Stimulated activated CD4-positive, alpha-beta T cell treated with anti-CD3 and anti-CD28 coated beads, TNF-alpha, amount 100 ng/mL, for 4 hours (primary cell): ENCODE measurements around the gene TUB.

Source experiments
- DNase-seq, 3 experiments: peaks; one replicate each; pipeline ENCODE4 v3.0.0-alpha.2; 2020; ENCODE audit warnings: low read depth in 3 of 3

Gene TUB

DNA sequence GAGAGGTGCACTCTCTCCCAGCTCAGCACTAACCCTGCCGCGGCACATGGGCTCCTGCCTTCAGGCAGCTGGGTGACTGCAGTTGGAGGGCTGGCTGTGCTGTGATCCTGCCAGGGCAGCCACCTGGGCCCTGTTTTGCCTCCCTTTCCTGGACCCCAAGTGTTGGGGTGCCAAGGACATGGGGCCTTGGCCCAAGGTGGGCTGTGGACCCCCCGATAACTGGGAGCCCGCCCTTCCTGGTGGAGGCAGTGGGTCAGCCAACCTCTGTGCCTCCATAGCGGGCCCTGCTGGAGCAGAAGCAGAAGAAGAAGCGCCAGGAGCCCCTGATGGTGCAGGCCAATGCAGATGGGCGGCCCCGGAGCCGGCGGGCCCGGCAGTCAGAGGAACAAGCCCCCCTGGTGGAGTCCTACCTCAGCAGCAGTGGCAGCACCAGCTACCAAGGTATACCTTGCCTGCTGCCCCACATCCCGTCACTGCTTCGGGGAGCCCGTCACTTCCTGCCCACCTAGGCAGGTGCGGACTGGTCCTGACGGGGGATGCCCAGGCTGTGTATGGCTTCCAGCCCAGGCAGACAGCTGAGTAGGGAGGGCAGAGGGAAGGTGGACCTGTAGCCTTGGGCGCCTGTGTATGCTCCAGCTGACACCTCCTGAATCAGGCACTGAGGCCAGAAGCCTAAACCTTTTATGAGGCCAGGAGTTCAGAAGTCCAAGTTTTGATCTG lies 8.9 kb downstream of the TUB start:
- DNase-seq, result no peak

DNA sequence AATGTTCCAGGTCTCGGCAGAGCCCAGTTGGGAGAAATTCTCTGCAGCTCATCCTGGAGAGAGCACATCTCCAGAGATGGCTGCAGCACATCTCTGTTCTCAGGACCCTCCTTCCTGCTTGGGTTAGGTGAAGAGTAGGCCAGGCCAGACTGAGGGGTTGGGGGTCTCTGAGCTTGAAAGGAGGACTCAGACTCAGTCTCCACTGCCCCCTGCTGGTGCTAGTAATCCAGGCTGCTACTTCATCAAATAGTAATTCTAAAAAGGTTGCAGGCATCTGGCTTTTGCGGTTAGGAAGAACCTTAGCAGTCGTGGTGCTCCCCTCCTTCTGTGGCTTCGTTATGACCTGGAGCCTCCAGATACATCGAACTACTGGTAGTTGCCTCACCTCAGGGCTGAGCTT lies 9.7 kb downstream of the TUB start:
- DNase-seq, result no peak

DNA sequence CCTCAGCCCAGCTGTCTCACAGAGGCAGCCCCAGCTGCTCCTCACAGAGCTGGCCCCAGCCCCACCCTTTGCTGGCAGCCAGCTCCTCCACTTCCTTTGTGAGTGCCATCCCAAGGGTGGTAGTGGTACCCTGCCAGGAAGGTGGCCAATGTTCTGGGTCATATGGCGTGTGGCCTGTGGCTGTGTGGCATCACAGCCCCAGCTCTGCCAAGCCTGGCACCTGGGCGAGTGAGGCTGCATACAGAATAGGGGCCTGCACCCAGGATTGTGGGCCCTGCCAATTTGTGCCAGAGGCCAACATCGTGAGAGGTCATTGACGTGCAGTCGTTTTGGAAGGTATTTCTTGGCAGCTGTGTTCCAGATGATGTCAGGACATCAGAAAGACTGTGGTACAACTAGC lies 10.7 kb downstream of the TUB start:
- no peak for DNase-seq

DNA sequence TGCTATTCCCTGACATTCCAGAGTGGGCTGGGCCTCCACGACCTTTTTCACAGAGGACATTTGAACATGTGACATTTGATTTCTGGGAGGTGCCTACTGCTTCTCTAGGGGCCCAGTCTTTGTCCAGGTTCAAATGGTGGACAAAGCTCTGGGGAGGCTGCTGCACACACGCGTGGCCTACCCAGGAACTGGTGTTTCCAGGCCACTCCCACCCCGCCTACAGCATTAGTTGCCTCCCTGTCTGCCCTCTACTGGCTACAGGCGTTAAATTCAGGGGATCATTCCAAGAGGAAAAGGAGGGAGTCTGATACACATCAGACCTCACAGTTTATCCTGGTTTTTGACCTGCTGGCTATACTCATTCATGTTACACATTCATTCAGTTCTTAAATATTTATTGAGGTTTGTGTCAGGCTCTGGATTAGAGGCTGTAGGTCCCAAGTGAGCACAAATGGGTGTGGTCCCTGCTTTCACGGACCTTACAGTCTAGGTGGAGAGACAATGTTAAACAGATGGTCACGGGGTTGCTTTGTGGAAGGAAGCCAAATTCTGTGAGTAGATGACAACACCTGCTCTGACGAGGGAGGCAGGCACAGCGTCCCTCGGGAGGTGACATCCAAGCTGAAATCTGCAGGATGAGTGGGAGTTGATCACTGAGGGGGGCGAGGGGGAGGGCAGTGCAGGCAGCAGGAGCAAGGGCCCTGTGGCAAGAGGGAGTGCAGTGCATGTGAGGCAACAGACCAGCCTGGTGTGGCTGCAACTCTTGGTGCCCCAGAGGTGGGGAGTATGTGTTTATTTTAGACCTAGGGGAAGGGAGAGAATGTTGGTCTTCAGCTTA lies 11.8 kb downstream of the TUB start:
- DNase-seq, result no peak

DNA sequence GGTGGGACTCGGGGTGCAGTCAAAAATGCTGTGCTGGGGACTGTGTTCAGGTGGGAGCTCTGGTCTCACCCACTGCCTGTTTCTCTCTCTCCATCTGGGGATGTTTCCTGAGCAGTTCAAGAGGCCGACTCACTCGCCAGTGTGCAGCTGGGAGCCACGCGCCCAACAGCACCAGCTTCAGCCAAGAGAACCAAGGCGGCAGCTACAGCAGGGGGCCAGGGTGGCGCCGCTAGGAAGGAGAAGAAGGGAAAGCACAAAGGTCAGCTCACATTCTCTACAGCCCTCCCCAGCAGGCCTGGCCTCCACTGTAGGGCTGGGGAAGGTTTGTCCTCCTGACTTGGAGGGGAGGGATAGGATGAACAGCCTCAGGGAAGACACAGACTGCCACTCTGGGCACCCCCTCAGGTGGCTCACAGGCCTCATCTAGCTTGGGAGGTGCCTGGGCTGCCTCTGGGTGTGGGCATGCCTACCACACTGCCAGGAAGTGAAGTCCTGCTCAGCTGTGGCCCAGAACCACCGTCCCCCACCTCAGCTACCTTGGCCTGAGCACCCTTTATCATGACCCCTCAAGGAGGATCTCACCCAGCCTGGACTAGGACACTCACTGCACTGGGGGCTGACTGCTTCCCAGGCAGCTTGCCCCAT lies 13.0 kb downstream of the TUB start:
- DNase-seq, result no peak

DNA sequence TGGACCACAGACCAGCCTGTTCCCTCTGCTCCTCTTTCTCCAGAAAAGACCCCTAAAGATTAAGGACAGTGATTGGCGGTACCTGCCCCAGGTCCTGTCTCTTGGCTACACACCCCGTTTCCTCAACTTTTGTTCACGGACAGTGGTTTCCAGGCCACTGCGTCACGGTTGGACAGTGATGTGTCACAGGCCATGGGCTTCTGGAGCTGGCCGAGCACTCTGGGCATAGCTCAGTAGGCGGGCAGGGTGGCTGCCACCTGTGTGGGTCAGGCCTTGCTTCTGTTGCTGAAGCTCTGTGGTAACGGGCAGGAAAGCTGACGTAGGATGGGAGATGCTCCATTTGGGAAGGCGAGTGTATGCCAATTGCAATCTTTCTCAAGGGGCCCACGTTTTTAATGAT lies 13.6 kb downstream of the TUB start:
- DNase-seq, result no peak

DNA sequence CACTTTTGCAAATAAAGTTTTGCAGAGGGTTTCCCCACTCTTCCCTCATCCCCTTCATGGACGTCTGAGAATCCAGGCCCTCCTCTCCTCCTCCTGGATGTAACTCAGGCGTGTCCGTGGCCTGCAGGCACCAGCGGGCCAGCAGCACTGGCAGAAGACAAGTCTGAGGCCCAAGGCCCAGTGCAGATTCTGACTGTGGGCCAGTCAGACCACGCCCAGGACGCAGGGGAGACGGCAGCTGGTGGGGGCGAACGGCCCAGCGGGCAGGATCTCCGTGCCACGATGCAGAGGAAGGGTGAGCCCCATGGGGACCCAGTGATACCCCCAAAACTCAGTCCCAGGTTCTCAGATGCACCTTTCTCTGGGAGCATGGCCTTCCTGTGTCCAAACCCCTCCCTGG lies 14.4 kb downstream of the TUB start:
- DNase-seq, result no peak

DNA sequence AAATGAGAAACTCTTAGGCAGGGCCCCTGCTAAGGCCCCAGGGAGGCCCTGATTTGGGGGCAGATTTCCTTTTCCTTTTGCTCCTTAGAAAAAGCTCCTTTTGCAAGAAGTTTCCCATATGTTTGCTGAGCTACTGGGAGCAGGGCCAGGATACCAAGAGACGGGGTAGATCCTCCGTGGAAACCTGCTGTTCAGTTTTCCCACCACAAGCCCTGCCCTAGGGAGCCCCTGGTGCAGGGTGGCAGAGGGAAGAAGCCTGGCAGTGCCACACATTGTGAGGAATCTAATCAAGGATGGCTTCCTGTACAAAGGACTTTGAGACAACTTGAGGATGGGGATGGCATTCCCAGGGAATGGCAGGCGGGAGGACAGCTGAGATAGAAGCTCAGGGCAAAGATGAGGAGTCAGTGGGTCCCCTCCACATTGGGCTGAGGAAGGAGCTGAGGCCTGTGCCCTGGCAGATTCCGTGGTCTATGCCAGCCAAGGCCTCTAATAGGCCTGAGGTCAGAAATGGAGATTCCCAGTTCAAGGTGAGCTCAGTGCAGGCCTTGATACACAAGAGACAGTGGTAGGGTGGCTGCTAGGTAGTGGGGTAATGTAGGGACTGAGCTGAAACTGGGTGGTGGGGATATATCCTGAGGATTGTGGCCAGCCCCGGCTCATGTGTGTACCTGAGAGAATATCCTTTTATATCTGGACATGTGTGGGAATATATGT lies 15.0 kb downstream of the TUB start:
- DNase-seq, result no peak

DNA sequence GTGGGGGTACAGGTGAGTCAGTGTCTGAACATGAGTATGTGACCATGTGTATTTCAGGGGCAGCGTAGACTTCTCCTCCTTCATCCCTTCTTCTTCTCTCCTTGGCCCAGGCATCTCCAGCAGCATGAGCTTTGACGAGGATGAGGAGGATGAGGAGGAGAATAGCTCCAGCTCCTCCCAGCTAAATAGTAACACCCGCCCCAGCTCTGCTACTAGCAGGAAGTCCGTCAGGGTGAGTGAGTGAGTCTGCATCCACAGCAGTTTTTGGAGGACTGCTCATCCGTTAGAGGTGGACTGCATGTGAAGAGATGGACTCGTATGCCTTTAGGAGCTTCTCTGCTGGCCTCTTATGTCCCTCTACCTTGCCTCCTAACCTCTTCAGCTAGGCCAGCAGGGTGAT lies 15.6 kb downstream of the TUB start:
- no peak for DNase-seq

DNA sequence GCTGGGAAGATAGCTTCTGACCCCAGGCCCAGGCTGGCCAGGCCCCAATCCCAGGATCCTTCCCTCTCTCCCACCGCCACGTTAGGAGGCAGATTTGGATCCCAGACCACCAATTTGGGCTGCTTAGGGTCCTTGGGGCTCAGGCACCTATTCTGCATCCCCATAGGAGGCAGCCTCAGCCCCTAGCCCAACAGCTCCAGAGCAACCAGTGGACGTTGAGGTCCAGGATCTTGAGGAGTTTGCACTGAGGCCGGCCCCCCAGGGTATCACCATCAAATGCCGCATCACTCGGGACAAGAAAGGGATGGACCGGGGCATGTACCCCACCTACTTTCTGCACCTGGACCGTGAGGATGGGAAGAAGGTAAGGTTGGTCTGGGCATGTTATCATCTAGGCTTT lies 16.1 kb downstream of the TUB start:
- no peak for DNase-seq

DNA sequence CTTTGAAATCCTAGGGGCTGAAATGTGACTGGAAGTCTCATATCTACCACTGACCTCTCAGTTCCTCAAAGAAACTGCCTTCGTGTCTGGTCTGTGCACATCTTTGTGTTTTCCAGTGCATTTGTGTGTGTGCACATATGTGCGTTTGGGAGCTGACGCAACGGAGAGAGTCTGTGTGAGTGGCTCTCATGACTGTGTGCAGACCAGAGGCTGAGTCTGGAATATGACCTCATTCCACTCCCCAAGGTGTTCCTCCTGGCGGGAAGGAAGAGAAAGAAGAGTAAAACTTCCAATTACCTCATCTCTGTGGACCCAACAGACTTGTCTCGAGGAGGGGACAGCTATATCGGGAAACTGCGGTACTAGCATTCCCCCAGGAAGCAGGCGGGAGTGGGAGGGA lies 16.5 kb downstream of the TUB start:
- no peak for DNase-seq

DNA sequence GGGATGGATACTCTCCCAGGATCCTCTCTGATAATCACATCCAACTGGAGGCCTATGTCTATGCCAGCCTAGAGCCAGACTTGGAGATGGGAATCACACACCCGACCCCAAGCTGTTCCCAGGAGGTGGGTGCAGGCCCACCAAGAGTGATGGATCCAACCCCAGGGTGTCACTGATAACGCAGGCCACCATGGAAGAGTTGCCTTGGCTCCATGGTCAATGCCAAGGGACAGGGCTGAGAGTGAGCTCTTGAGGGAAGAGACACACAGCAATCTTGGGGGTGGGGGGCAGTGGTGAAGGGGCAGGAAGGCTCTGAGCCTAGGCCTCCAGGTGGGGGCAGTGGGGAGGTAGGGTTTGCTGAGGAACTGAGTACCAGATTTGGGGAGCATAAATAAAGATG lies 16.9 kb downstream of the TUB start:
- no peak for DNase-seq

DNA sequence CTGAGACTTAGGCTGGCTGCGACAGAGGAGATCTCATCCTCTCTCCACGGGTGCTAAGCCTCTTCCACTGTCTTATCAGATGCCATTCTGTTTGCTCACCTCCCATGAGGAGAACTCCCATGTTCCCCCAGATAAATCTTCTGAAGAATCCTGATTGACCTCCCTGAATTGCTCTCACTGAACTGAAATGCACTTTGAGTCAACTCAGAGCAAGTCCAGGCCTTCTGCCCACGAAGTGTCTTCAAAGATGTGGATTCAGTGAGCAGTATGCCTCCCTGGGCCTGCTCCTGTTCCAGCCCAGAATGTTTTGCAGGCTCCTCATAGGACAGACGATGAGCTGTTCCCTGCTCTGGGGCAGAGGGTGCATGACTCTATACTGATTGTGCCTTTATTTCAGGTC lies 17.4 kb downstream of the TUB start:
- no peak for DNase-seq

DNA sequence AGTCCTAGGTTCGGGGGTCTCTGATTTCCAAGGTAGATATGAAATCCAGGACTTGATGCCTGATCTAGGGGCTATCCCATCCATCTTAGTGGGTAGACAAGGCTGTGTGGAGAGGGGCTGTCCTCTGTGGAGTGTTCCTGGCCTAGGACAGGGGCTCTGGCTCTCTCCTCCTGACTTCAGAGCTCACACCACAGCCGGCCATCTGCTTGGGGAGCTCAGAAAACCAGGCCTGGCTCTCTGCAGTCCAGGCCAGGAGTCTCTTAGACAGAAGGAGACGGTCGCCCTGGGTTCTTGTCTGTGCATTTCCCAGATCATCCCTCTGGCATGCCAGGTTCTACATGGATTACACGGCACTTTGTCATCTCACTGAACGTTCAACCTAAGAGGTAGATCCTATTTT lies 17.9 kb downstream of the TUB start:
- DNase-seq, result no peak

DNA sequence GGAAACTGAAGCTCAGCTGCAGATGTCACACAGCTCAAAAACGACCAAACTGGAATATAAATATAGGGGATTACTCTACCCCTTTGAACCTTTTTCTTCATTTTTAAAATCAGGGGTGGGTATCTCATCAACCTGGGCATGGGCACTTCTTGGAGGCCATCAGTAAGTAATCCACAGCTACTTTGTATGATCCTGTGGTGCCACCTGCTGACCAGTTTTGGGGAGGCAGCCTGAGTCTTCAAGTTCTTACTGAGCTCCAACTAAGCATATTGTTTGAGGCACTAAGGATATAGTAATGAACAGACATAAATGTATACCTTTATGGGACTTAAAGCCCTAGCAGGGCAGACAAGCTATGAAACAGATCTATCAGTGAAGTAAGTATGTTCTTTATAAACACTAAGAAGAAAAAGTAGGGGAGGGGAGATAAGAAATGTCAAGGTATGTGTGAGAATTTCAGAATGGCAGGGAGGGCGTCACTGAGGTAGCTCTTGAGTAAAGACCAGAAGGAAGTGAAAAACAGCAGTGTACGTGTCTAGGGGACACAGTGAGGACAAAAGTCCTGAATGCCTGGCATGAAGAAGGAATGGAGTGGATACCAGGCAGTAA lies 18.4 kb downstream of the TUB start:
- DNase-seq, result peak; percentile 42 to 59 (median 48)

DNA sequence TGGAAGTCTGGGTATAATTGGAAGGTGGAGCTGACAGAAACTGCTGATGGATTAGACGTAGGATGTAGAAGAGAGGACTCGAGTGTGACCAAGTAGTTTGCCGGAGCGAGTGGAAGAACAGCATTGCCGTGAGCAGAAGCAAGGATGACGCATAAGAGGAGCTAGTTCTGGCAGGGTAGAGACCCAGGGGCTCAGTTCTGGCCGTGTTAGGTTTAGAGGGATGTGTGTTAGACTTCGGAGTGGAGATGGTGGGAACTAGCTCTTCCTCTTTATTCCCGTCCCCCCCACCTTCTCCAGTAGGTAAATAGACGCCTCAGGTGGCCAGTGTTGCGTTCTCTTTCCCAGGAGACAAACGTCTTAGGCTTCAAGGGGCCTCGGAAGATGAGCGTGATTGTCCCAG lies 19.1 kb downstream of the TUB start:
- DNase-seq, result no peak

DNA sequence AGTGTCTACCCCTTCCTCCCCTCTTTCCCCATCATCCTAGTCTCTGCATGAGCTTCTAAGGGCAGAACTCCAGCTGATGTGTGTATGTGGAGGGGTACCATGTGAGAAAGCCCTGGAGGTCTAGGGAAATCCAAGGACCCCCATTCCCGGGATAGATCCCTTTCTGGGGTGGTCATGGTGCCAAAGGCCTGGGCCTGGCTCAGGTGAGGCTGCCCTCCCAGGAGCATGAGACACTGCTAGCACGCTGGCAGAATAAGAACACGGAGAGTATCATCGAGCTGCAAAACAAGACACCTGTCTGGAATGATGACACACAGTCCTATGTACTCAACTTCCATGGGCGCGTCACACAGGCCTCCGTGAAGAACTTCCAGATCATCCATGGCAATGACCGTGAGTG lies 19.6 kb downstream of the TUB start:
- DNase-seq, result no peak

DNA sequence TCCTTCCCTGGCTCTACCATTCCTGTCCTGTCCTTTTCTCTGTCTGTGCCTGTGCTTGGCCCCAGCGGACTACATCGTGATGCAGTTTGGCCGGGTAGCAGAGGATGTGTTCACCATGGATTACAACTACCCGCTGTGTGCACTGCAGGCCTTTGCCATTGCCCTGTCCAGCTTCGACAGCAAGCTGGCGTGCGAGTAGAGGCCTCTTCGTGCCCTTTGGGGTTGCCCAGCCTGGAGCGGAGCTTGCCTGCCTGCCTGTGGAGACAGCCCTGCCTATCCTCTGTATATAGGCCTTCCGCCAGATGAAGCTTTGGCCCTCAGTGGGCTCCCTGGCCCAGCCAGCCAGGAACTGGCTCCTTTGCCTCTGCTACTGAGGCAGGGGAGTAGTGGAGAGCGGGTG lies 20.4 kb downstream of the TUB start:
- DNase-seq, result no peak

DNA sequence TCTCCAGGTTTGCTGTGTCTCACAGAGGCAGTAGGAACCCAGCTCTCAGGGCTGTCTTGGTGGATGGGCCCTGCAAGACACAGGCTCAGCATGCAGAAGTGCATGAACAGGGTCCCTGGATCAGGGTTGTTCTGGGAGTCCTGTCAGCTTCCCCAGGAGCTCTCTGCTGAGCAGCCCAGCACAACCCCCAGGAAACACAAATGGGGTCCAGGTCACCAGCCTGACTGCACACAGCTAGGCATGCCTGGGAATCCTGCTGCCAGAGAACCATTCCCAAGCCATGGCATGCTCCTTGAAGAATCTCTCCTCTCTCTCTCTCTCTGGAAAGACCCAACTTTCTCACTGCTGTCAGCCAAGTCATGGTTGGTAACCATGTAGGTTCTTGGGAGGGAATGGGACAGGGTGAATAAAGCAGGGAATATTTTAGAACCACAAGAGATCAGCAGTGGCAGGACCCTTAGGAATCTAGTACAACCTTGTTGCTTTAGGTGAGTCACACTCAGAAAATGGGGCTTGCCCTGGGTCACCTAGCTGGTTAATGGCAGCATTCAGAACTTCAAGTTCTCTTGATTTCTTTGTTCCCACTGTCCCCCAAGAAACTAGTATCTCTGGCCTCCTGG lies 21.4 kb downstream of the TUB start:
- no peak for DNase-seq

DNA sequence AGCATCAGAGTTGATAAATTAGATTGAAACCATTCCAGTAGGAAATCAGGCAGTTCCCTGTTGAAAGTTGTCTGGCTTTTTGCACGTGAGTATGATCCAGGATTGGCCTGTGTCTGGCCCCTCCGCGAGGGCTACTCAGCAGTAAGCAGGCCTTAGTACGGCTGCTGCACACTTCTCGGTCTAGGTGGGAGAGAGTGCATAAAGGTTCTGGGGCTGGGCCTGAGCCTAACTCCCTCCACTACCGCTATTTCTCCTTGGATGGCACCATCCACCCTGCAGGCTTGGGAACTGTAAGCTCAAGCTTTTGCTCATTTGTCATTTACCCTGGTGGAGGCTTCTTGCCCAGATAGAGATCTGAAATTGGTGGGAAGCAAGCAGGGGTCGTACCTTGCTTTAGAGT lies 22.0 kb downstream of the TUB start:
- DNase-seq, result no peak

DNA sequence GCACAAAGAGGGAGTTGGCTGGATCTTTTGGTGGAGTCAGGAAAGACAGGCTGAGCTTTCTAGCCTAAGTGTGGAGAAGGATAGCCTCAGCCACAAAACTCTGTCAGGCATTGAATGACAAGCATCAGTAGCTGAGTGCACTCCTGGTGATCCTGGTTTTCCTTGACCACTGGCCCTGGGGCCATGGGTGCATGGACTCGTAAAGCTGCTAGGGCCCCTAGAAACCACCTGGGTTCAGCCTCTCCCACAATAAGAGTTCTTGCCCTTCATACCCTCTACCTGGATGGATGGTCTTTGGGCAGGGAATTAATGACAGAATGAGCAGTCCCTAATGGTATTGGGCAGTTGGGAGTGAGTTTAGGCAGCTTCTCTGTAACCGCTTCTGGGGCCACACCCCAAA lies 22.9 kb downstream of the TUB start:
- no peak for DNase-seq

DNA sequence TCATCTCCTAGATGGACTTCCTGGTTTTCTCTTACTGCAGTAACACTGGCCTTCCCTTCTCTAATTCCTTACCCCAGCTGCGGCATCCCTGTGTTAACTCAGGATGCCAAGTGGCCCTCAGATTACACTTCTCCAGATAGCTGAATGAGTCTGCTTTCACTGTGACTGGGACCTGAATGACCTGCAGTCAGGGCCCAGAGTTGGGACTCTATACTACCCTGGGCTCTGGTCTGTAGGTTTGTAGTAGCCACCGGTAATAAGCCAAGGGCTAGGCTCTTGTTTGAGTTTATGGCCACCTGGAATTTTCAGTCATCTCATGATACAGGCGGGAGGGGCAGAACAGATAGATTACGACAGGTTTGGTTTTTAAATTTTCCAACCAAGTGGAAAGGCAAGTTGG lies 24.1 kb downstream of the TUB start:
- DNase-seq, result no peak
